HUES6 (cell line): ENCODE results near the gene TTC5.
"Not testable (repeated sequence)": the region's sequence is repeated elsewhere in the genome, so short reads cannot be mapped to it uniquely, and the experiment has no call there.

ENCODE experiments used
- H3K27ac ChIP-seq: 2 replicates; pipeline ENCODE4 v1.7.0; 2013; ENCODE audit warnings: low read depth, mild to moderate bottlenecking, low read length, inconsistent platforms
- H3K27me3 ChIP-seq: 2 replicates; pipeline ENCODE4 v1.6.1; 2013; ENCODE audit warnings: low read length; ENCODE audit not compliant: control insufficient read depth, insufficient read depth
- H3K36me3 ChIP-seq: 2 replicates; pipeline ENCODE4 v1.6.1; 2013; ENCODE audit warnings: low read length; ENCODE audit not compliant: control insufficient read depth, insufficient read depth
- H3K4me1 ChIP-seq: 2 replicates; pipeline ENCODE4 v1.6.1; 2013; ENCODE audit warnings: low read length; ENCODE audit not compliant: control insufficient read depth, insufficient read depth
- H3K4me3 ChIP-seq: 2 replicates; pipeline ENCODE4 v1.5.1; 2013; ENCODE audit warnings: low read depth, low read length
- H3K9ac ChIP-seq: one replicate; pipeline ENCODE4 v1.6.1; 2013; ENCODE audit warnings: mild to moderate bottlenecking, low read length
- H3K9me3 ChIP-seq: 2 replicates; pipeline ENCODE4 v1.6.1; 2013; ENCODE audit warnings: low read depth, low read length; ENCODE audit not compliant: control insufficient read depth, insufficient read depth

Gene TTC5

DNA sequence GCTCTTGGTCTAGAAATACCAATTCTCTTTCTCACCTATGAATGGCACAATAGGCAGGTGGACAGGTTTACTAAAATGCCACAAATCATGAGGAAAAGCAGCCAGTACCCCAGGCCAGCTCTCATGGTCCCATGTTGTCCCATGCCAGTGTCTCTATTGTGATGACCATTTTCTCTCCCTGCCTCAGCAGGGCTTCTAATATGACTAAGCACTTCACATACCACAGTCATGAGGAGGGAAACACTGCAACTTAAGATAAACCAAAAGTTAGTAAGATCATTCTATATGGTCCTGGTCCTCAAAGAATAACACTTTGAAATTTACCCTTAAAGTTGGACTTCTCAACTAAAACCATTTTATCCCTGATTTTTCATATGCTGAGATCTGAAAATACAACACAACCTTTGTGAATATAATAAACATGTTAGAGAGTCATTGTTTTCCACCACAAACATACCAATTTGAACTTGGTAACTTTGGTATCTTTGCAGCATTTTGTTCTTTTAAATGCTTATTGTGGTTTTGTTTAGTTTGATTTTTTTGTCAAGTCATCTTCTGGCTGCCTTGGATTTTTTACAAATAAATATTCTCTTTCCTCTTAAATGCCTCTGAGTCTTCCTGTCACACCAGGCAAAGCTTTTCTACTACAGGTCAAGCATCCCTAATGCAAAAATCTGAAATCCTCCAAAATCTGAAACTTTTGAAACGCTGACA is 3.6 kb downstream of the TTC5 start:
- Histone ChIP-seq H3K27me3 (no peaks in the 10 kb centered on the region), H3K9ac (peak overlapping the region; percentile 33), H3K4me3 (no peak overlapping the region), H3K36me3 (peaks cover 39% of the 10 kb centered on the region), H3K9me3 (no peaks in the 10 kb centered on the region), H3K27ac (no peak overlapping the region), H3K4me1 (peaks cover 3% of the 10 kb centered on the region; the same call in 1 of the 2 replicates)

DNA sequence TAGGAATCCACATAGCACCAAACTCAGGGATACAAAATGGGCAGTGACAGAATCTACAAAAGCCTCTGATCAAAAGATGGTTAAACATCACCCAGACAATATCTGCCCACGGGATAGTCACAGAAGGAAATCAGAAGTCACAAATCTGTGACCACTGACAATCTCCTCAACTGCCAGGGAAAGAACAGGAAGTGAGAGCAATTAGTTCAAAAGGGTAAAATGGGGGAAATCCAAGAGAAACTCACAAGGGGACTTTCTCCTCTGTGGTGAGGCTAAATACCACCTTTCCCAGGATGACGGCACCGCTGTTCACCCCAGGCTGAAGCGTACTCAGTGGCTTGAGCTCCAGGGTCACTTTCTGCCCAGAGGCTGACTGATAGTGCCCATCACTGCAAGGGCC is 10.7 kb downstream of the TTC5 start:
- H3K27me3 ChIP-seq, result no peaks in the 10 kb centered on the region
- no peak overlapping the region for H3K9ac ChIP-seq
- H3K4me3 ChIP-seq, result no peak overlapping the region
- H3K27ac ChIP-seq, result no peak overlapping the region
- peaks cover 76% of the 10 kb centered on the region for H3K36me3 ChIP-seq
- H3K9me3 ChIP-seq, result no peaks in the 10 kb centered on the region
- H3K4me1 ChIP-seq, result no peaks in the 10 kb centered on the region

DNA sequence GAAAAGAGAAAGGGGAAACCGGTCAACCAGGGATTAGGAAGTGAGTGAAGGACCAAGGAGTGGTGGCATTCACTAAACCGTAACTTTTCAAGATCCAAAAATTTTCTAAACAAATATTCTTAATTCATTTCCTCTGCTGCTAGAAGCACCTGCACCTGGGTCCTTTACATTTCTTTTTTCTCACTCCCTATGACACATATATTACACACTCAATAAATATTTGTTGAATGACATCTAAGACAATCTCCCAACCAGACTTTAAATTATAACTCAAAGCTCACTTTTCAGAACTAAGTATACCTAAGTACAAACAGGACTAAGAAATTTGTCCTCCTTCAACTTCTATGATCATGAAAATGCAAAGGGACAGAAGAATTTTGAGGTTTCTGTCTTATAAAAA is 11.1 kb downstream of the TTC5 start:
- Histone ChIP-seq H3K27me3 (no peaks in the 10 kb centered on the region), H3K27ac (no peak overlapping the region), H3K9ac (no peak overlapping the region), H3K36me3 (peaks cover 80% of the 10 kb centered on the region), H3K4me1 (no peaks in the 10 kb centered on the region), H3K4me3 (no peak overlapping the region), H3K9me3 (no peaks in the 10 kb centered on the region)

DNA sequence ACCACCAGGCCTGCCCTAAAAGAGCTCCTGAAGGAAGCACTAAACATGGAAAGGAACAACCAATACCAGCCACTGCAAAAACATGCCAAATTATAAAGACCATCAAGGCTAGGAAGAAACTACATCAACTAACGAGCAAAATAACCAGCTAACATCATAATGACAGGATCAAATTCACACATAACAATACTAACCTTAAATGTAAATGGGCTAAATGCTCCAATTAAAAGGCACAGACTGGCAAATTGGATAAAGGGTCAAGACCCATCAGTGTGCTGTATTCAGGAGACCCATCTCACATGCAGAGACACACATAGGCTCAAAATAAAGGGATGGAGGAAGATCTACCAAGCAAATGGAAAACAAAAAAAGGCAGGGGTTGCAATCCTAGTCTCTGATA is 23.8 kb downstream of the TTC5 start:
- not testable (repeated sequence) for H3K27ac ChIP-seq, H3K9ac ChIP-seq, H3K27me3 ChIP-seq, H3K4me3 ChIP-seq, H3K4me1 ChIP-seq
- Histone ChIP-seq H3K9me3 (peaks cover 15% of the 10 kb centered on the region; the same call in 1 of the 2 replicates), H3K36me3 (peaks cover 11% of the 10 kb centered on the region)

DNA sequence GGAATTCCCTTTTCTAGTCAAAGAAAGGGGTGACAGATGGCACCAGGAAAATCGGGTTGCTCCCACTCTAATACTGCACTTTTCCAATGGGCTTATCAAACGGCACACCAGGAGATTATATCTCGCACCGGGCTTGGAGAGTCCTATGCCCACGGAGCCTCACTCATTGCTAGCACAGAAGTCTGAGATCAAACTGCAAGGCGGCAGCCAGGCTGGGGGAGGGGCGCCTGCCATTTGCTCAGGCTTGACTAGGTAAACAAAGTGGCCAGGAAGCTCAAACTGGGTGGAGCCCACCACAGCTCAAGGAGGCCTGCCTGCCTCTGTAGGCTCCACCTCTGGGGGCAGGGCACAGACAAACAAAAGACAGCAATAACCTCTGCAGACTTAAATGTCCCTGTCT is 25.5 kb downstream of the TTC5 start:
- peak overlapping the region; percentile 46; the same call in 1 of the 2 replicates for H3K4me3 ChIP-seq

DNA sequence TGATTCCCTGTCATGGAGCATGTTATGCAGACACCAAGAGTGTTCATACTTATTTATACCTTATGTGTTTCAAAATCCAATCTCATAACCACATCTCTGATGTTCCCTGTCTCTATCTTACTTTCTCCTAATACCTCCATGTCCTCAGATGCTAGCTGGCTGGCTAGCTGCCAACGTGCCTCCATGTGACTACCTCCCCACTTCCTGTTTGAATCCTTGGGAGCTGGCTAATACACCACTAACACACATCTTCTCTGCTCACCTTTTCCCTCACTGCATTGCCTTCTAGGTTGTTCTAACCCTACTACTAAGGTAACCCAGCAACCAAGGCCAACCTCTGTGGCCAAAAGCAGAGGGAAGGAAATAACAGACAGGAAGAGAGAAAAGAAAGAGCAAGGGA is 27.3 kb downstream of the TTC5 start:
- H3K9me3 ChIP-seq, result peaks cover 32% of the 10 kb centered on the region
- H3K4me3 ChIP-seq, result no peak overlapping the region
- 0 out of 2 replicates have a peak, but pooled peaks cover 4% of the 10 kb centered on the region for H3K36me3 ChIP-seq
- H3K27ac ChIP-seq, result no peak overlapping the region
- no peaks in the 10 kb centered on the region for H3K27me3 ChIP-seq
- H3K9ac ChIP-seq, result no peak overlapping the region
- no peaks in the 10 kb centered on the region for H3K4me1 ChIP-seq

More for the DNA sequence above, 25.5 kb downstream of the TTC5 start:
- H3K9ac ChIP-seq, H3K27ac ChIP-seq, H3K27me3 ChIP-seq, H3K36me3 ChIP-seq, H3K4me1 ChIP-seq: not testable (repeated sequence)
- H3K9me3 ChIP-seq, result peaks cover 15% of the 10 kb centered on the region; the same call in 1 of the 2 replicates

DNA sequence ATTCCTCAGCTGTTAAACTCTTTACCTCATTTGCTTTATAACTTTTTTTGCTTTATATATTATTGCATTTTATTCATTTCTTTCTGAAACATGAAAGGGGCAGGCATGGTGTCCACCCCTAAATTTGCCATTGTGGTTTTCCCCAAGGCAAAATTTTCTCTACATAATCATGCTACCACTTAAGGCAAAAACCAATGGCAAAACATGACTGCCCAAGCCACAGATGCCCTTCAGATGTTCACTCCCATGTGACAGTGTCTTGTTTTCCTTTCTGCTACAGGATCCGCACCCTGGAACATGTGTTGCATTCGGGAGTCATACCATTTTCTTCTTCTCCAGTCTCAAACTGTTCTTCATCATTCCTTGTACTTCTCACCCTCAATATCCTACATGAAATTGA is 28.3 kb downstream of the TTC5 start:
- no peak overlapping the region for H3K9ac ChIP-seq
- H3K27me3 ChIP-seq, result no peaks in the 10 kb centered on the region
- peaks cover 42% of the 10 kb centered on the region for H3K9me3 ChIP-seq
- no peaks in the 10 kb centered on the region for H3K4me1 ChIP-seq
- H3K36me3 ChIP-seq, result 0 out of 2 replicates have a peak, but pooled peaks cover 4% of the 10 kb centered on the region
- H3K27ac ChIP-seq, result no peak overlapping the region
- H3K4me3 ChIP-seq, result no peak overlapping the region

DNA sequence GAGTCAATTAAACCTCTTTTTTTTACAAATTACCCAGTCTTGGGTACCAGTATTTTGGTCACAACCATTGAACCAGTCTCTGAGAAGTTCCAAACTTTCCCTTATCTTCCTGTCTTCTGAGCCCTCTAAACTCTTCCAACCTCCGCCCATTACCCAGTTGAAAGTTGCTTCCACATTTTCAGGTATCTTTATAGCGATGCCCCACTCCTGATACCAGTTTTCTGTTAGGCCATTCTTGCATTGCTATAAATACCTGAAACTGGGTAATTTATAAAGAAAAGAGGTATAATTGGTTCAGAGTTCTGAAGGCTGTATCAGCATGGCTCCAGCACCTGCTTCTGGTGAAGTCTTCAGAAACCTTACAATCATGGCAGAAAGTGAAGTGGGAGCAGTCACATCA is 31.7 kb downstream of the TTC5 start:
- H3K9me3 ChIP-seq, result peaks cover 58% of the 10 kb centered on the region
- no peaks in the 10 kb centered on the region for H3K4me1 ChIP-seq
- no peak overlapping the region for H3K27ac ChIP-seq

DNA sequence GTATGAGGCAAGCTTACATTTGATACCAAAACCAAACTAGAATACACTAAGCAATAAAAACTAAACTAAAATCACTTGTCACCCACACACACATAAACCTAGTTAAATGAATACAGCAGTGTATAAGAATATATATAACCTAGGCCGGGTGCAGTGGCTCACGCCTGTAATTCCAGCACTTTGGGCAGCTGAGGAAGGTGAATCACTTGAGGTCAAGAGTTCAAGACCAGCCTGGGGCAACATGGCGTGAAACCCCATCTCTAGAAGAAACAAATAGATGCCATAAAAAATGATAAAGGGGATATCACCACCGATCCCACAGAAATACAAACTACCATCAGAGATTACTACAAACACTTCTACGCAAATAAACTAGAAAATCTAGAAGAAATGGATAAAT is 41.4 kb downstream of the TTC5 start:
- not testable (repeated sequence) for H3K27me3 ChIP-seq, H3K9ac ChIP-seq, H3K9me3 ChIP-seq, H3K4me1 ChIP-seq, H3K27ac ChIP-seq, H3K36me3 ChIP-seq, H3K4me3 ChIP-seq

More for the DNA sequence above, 31.7 kb downstream of the TTC5 start:
- H3K4me3 ChIP-seq, result no peak overlapping the region
- no peak overlapping the region for H3K9ac ChIP-seq
- no peaks in the 10 kb centered on the region for H3K27me3 ChIP-seq
- H3K36me3 ChIP-seq, result 0 out of 2 replicates have a peak, but pooled peaks cover 4% of the 10 kb centered on the region

DNA sequence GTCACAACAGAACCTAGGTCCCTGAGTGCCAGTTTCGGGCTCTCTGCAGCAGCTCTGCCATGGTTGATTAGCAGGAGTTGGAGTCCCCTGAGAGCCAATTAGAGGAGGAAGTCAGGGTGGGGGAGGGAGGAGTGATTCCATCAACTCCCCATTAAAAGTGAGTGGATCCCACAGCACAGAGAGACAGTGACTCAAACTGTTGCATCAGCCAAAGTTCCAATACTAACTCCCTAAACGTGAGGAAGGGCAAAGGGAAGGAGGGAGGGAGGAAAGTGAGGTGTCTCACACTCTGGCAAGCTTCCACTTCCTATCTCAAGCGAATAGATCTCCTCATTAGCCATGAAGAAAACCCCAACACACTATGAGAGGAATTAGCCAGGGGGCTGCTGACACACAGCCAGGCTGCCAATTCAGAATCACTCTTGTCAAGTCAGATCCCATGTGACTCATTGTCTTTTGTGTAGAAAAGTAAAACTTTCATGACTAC is 43.1 kb downstream of the TTC5 start:
- Histone ChIP-seq H3K4me1 (peaks cover 10% of the 10 kb centered on the region; the same call in 1 of the 2 replicates), H3K27me3 (no peaks in the 10 kb centered on the region), H3K27ac (peak overlapping the region; percentile 50; the same call in 1 of the 2 replicates), H3K9ac (peak overlapping the region; percentile 41), H3K9me3 (no peaks in the 10 kb centered on the region; the same call in 1 of the 2 replicates), H3K4me3 (no peak overlapping the region), H3K36me3 (no peaks in the 10 kb centered on the region)

DNA sequence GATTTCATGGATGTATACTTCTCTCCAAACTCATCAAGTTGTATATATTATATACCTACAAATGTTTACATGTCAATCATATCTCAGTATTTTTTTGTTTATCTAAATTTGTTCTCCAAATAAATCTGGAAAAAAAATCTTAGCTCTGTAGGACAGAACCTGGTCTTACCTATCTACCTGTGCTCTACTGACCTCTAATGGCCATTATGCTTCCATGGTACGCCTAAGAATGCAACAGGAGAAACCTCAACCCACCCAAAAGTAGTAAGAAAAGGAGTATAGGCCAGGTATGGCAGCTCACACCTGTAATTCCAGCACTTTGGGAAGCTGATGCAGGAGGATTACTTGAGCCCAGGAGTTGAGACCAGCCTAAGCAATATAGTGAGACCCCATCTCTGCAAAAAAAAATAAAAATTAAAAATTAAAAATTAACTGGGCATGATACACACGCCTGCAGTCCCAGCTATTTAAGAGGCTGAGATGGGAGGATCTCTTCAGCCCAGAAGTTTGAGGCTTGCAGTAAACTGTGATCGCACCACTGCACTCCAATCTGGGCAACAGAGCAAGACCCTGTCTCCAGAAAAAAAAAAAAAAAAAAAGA is 58.0 kb downstream of the TTC5 start:
- no peaks in the 10 kb centered on the region for H3K4me1 ChIP-seq
- H3K9ac ChIP-seq, result no peak overlapping the region
- no peaks in the 10 kb centered on the region for H3K27me3 ChIP-seq
- no peaks in the 10 kb centered on the region for H3K36me3 ChIP-seq
- peaks cover 34% of the 10 kb centered on the region; the same call in 1 of the 2 replicates for H3K9me3 ChIP-seq
- no peak overlapping the region for H3K27ac ChIP-seq
- no peak overlapping the region for H3K4me3 ChIP-seq
